ENCODE results near the gene ETFB. TPM values are rescaled to one million over a fixed set of nuclear protein-coding genes. Genes with fewer than 3 reads are reported as not detected.

ETFB gene
- polyA plus RNA-seq, 1 of the 3 experiments (the other 2 are of a cell fraction), result 169 TPM

DNA sequence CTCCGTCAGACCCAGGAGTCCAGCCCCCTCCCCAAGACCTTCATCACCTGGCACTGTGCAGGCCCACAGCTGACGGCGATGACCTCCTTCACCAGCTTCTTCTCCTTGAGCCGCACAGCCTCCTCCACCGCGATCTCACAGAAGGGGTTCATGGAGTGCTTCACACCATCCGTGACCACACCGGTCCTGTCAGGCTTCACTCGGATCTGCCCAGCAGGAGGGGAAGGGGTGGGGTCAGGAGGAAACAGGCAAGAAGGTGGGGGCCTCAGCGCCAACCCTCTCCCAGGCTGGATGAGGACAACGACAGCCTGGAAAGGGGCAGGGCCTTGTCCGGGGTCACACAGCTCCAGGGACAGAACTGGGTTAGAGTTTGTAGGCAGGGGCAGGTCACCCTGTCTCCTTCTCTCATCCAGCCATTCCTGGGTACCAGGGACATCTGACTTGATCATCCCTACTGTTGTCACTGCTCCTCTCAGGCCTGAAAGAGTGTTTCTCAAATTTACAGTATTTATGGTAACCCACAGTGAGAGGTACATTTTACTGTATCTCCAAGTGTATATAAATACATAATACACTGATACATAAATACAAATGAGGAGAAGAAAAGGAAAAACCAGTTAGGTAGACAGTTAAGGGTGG, 12.0 kb downstream of the ETFB start (continued):
- TF ChIP-seq MXI1 (IDR thresholded peaks at IDR 0.05; ENCODE audit: low read depth, low read length) (no peak), FOXM1 (IDR thresholded peaks at IDR 0.05; ENCODE audit: low read depth) (no peak), SMC3 (IDR thresholded peaks at IDR 0.05; ENCODE audit: low read depth, low read length) (no peak), ZBTB33 (IDR thresholded peaks at IDR 0.05; ENCODE audit: borderline replicate concordance, low read depth) (no peak), RCOR1 (IDR thresholded peaks at IDR 0.05; ENCODE audit: low read length) (no peak), ELF1 (IDR thresholded peaks at IDR 0.05) (no peak), RAD21 (IDR thresholded peaks at IDR 0.05; ENCODE audit: low read length) (no peak), REST (IDR thresholded peaks at IDR 0.05; ENCODE audit: low read depth, low read length) (no peak), TEAD4 (IDR thresholded peaks at IDR 0.05; ENCODE audit: borderline replicate concordance, insufficient read depth) (no peak), CHD2 (IDR thresholded peaks at IDR 0.05; ENCODE audit: low read length, partially characterized antibody) (no peak), NFIC (IDR thresholded peaks at IDR 0.05; ENCODE audit: borderline replicate concordance) (no peak), GATA2 (CRISPR knock-in tag; IDR thresholded peaks at IDR 0.05) (no peak)

- CTCF ChIA-PET, result no interaction called here
- POLR2A ChIA-PET, result no interaction called here
These were observed 13.3 kb downstream of the ETFB start for GRCh38 chr19:51352783-51353360.

More at GRCh38 chr19:51352783-51353360, 13.3 kb downstream of the ETFB start:
- Histone ChIP-seq H3K4me3 (ENCODE audit: low read depth in 2 of 2, low read length in 1 of 2) (no peak overlapping the region), H3K9me3 (no peaks in the 10 kb centered on the region), H3K4me2 (no peak overlapping the region), H3K36me3 (replicated peaks in 1 of 2; ENCODE audit: control insufficient read depth in 1 of 2, insufficient read depth in 2 of 2, low read length in 1 of 2) (no peaks in the 10 kb centered on the region), H3K9me2 (no peaks in the 10 kb centered on the region), H3F3A (replicated peaks; ENCODE audit: insufficient read depth) (no peaks in the 10 kb centered on the region), H4K20me1 (ENCODE audit: insufficient read depth) (no peaks in the 10 kb centered on the region), H3K9ac (no peak overlapping the region), H3K4me1 (ENCODE audit: control insufficient read depth in 1 of 2, insufficient read depth in 2 of 2, low read depth in 1 of 2, low read length in 1 of 2) (no peaks in the 10 kb centered on the region; a peak in 1 of 4 replicates), H2AFZ (ENCODE audit: low read depth) (no peak overlapping the region), H3K27me3 (ENCODE audit: insufficient read depth) (no peaks in the 10 kb centered on the region), H3K79me2 (ENCODE audit: insufficient read depth) (no peaks in the 10 kb centered on the region), H3K27ac (ENCODE audit: low read depth in 2 of 2, low read length in 1 of 2) (no peak overlapping the region)
- no peak for DNase-seq
- WGBS (ENCODE audit: low lambda C conversion rate), result 97% methylated on average over 16 of the region's 16 CpGs
- TF ChIP-seq RAD21 (IDR thresholded peaks at IDR 0.05; ENCODE audit: low read length), result no peak
- no peak for TF ChIP-seq RCOR1 (IDR thresholded peaks at IDR 0.05; ENCODE audit: low read length)
- TF ChIP-seq TCF12 (IDR thresholded peaks at IDR 0.05), result no peak
- TF ChIP-seq ELF1 (IDR thresholded peaks at IDR 0.05), result no peak
- TF ChIP-seq, protein P1, sequence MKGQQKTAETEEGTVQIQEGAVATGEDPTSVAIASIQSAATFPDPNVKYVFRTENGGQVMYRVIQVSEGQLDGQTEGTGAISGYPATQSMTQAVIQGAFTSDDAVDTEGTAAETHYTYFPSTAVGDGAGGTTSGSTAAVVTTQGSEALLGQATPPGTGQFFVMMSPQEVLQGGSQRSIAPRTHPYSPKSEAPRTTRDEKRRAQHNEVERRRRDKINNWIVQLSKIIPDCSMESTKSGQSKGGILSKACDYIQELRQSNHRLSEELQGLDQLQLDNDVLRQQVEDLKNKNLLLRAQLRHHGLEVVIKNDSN (IDR thresholded peaks at IDR 0.05; ENCODE audit: borderline replicate concordance, low read depth), result no peak
- no peak for TF ChIP-seq SMC3 (IDR thresholded peaks at IDR 0.05; ENCODE audit: low read depth, low read length)
- no peak for TF ChIP-seq NRF1 (IDR thresholded peaks at IDR 0.05; ENCODE audit: low read depth, low read length)
- TF ChIP-seq, protein P2, sequence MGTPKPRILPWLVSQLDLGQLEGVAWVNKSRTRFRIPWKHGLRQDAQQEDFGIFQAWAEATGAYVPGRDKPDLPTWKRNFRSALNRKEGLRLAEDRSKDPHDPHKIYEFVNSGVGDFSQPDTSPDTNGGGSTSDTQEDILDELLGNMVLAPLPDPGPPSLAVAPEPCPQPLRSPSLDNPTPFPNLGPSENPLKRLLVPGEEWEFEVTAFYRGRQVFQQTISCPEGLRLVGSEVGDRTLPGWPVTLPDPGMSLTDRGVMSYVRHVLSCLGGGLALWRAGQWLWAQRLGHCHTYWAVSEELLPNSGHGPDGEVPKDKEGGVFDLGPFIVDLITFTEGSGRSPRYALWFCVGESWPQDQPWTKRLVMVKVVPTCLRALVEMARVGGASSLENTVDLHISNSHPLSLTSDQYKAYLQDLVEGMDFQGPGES (IDR thresholded peaks at IDR 0.05; ENCODE audit: low read depth, low read length), result no peak
- no peak for TF ChIP-seq MAX (IDR thresholded peaks at IDR 0.05; ENCODE audit: low read depth)
- no peak for TF ChIP-seq EZH2phosphoT487 (IDR thresholded peaks at IDR 0.05; ENCODE audit: borderline replicate concordance, low read depth)
- no peak for TF ChIP-seq RFX5 (IDR thresholded peaks at IDR 0.05; ENCODE audit: low read length)
- no peak for TF ChIP-seq EP300 (IDR thresholded peaks at IDR 0.05; ENCODE audit: borderline replicate concordance in 1 of 2, low read depth in 1 of 2, low read length in 1 of 2)
